Spleen (tissue), 11 donors: ENCODE measurements around the gene DUSP6. TPM values are rescaled to one million over a fixed set of nuclear protein-coding genes. Genes with fewer than 3 reads are reported as not detected.
A peak's percentile ranks its signal among the peaks of the same experiment; 100 is the strongest.
"Not testable (repeated sequence)": the region's sequence is repeated elsewhere in the genome, so short reads cannot be mapped to it uniquely, and the experiment has no call there.

Experiments used
- DNase-seq: peaks from one replicate; pipeline ENCODE4 v3.0.0-alpha.2; 2020
- H3K27ac ChIP-seq, 8 donors: fragments of 200-600 bp; sonication (generic) in 7 of 8; 1 replicate in 4 of 8; 2 replicates in 4 of 8; pipeline versions ENCODE4 v1.5.0 to v1.8.0; 2016 to 2021; ENCODE audit warnings: inconsistent platforms in 4 of 8, mild to moderate bottlenecking in 4 of 8, moderate library complexity in 1 of 8
- H3K27me3 ChIP-seq, 7 donors: fragments of 200-600 bp; sonication (generic) in 6 of 7; replicated peaks in 1 of 7; 1 replicate in 4 of 7; 2 replicates in 3 of 7; pipeline versions ENCODE4 v1.5.0 to v1.8.0; 2016 to 2021; ENCODE audit warnings: inconsistent platforms in 3 of 7, mild to moderate bottlenecking in 1 of 7
- H3K36me3 ChIP-seq, 6 donors: fragments of 200-600 bp; sonication (generic) in 5 of 6; 1 replicate in 4 of 6; 2 replicates in 2 of 6; pipeline versions ENCODE4 v1.5.0 to v1.8.0; 2016 to 2021; ENCODE audit warnings: inconsistent platforms in 2 of 6
- H3K4me1 ChIP-seq, 6 donors: fragments of 200-600 bp; sonication (generic) in 5 of 6; 1 replicate in 3 of 6; 2 replicates in 3 of 6; pipeline versions ENCODE4 v1.5.0 to v1.8.0; 2016 to 2021; ENCODE audit warnings: inconsistent platforms in 3 of 6
- H3K4me3 ChIP-seq, 8 donors: fragments of 200-600 bp; sonication (generic) in 7 of 8; 1 replicate in 4 of 8; 2 replicates in 4 of 8; pipeline versions ENCODE4 v1.5.0 to v1.8.0; 2016 to 2021; ENCODE audit warnings: inconsistent platforms in 4 of 8, mild to moderate bottlenecking in 4 of 8, moderate library complexity in 2 of 8
- H3K9me3 ChIP-seq, 8 donors: fragments of 200-600 bp; sonication (generic) in 7 of 8; 1 replicate in 4 of 8; 2 replicates in 4 of 8; pipeline versions ENCODE4 v1.5.0 to v1.8.0; 2016 to 2021; ENCODE audit warnings: inconsistent platforms in 4 of 8
- CTCF ChIP-seq, 11 experiments: fragments of 200-600 bp in 7 of 11; fragments of 450-650 bp in 4 of 11; sonication (generic) in 4 of 11; IDR thresholded peaks in 8 of 11; conservative IDR thresholded peaks in 3 of 11; 1 replicate in 7 of 11; 2 replicates in 4 of 11; pipeline versions ENCODE4 v1.4.0 to v1.8.0; 2016 to 2021; ENCODE audit warnings: antibody characterized with exemption in 11 of 11, inconsistent platforms in 4 of 11, mild to moderate bottlenecking in 1 of 11
- POLR2A ChIP-seq, 3 donors: fragments of 450-650 bp; IDR thresholded peaks; one replicate each; pipeline ENCODE4 v1.5.1; 2017; ENCODE audit warnings: antibody characterized with exemption in 3 of 3, mild to moderate bottlenecking in 1 of 3
- POLR2AphosphoS5 ChIP-seq, 3 donors: sonication (generic); formaldehyde crosslinking; IDR thresholded peaks; one replicate each; pipeline ENCODE4 v1.5.1; 2017; ENCODE audit warnings: antibody characterized with exemption in 3 of 3
- WGBS, 5 donors: extraction: QIAGEN DNeasy Blood & Tissue Kit in 3 of 5; methylation state at CpG; one replicate each; pipeline versions ENCODE4 v1.1.5 to v1.1.7; 2013 to 2018; 5-methylcytosine and 5-hydroxymethylcytosine counted together
- intact Hi-C: fragments of 100-400 bp; cut with DNase I; formaldehyde crosslinking; loops from one replicate; pipeline ENCODE4 v1.15.0; 2023; ENCODE audit warnings: low total_unique reads
- polyA plus RNA-seq, 3 donors: library from polyadenylated mRNA; stranded (reverse); fragments of 200-250 nt; gene quantifications; one replicate each; pipeline ENCODE4 v1.2.1, GENCODE V29; 2013
- total RNA-seq, 7 donors: library from RNA; depleted of rRNA in 3 of 7; stranded (reverse); fragments of >200 nt in 3 of 7; fragmentation: NEBNext Ultra II Directional in 4 of 7; extraction: Animal tissue kit (Norgen Biotek cat#: 25700) in 4 of 7; gene quantifications; one replicate each; pipeline versions ENCODE4 v1.1.0 to v1.2.1, GENCODE V29; 2016 to 2021
- donor health status: healthy with polysubstance abuse.
- donor health status: DM: no; HTN: no; CAD: no; lungs with moderate emphysema.
- donor health status: DM: no; HTN: no; CAD: no.
- donor health status: Bipolar disorder and iron deficiency.
- donor health status: healthy.
- donor health status: DM: no; HTN: no; CAD: no.
- donor health status: DM: yes; HTN: yes; CAD: no.

The DUSP6 gene
- total and polyA plus RNA-seq, 10 donors, result 34.7 to 193 (median 133) TPM

- no peak overlapping the region for H3K4me3 ChIP-seq
- DNase-seq, result no peak
- H3K4me1 ChIP-seq, result peaks cover 14 to 35% (median 21%) of the 10 kb centered on the region in 6 donors
- 68 to 90% (median 76%) methylated on average over 1 of the region's 1 CpG for WGBS, 5 donors
- no peaks in the 10 kb centered on the region for H3K36me3 ChIP-seq
- no peaks in the 10 kb centered on the region for H3K27me3 ChIP-seq
- H3K27ac ChIP-seq, result peak overlapping the region in 3 of 8 donors; percentile 62 to 76 (median 70)
- intact Hi-C loops, result loop anchor here (5.0 kb wide), 1 partner anchor 184 kb away; no protein-coding TSS in a partner anchor
- H3K9me3 ChIP-seq, result no peaks in the 10 kb centered on the region
- TF ChIP-seq POLR2A (IDR thresholded peaks at IDR 0.05) (no peak), POLR2AphosphoS5 (IDR thresholded peaks at IDR 0.05) (no peak), CTCF (IDR thresholded peaks at IDR 0.05 in 8 of 11, conservative IDR thresholded peaks at IDR 0.05 in 3 of 11) (no peak)
Observed at GRCh38 chr12:89340861-89341260, 11.4 kb downstream of the DUSP6 start.

- intact Hi-C loops, result loop anchor here (10.0 kb wide), 1 partner anchor 55 kb away; no protein-coding TSS in a partner anchor
- H3K27ac ChIP-seq, result peak overlapping the region in 7 of 8 donors; percentile 48 to 76 (median 68)
- no peaks in the 10 kb centered on the region for H3K9me3 ChIP-seq
- H3K27me3 ChIP-seq, result no peaks in the 10 kb centered on the region
- peak in 1 of 3 donors; percentile 77 for TF ChIP-seq POLR2AphosphoS5 (IDR thresholded peaks at IDR 0.05)
- no peak for TF ChIP-seq POLR2A (IDR thresholded peaks at IDR 0.05)
- WGBS, 5 donors, result 75 to 88% (median 76%) methylated on average over 10 of the region's 10 CpGs
- H3K4me1 ChIP-seq, result peaks cover under 1 to 26% (median 11%) of the 10 kb centered on the region in 6 donors
- no peaks in the 10 kb centered on the region for H3K36me3 ChIP-seq
- no peak for DNase-seq
- no peak overlapping the region for H3K4me3 ChIP-seq
Observed at GRCh38 chr12:89339526-89339925, 12.8 kb downstream of the DUSP6 start.

GRCh38 chr12:89337136-89337535, 15.2 kb downstream of the DUSP6 start:
- WGBS, 5 donors, result 78 to 93% (median 83%) methylated on average over 4 of the region's 4 CpGs
- not testable (repeated sequence) for H3K9me3 ChIP-seq, H3K36me3 ChIP-seq, H3K4me3 ChIP-seq, DNase-seq, H3K27me3 ChIP-seq, H3K27ac ChIP-seq
- intact Hi-C loops, result loop anchor here (10.0 kb wide), 1 partner anchor 52 kb away; no protein-coding TSS in a partner anchor
- H3K4me1 ChIP-seq, result peaks cover 3 to 31% (median 14%) of the 10 kb centered on the region in 6 donors

GRCh38 chr12:89335452-89336244, 16.7 kb downstream of the DUSP6 start:
- intact Hi-C loops, result loop anchor here (10.0 kb wide), 1 partner anchor 51 kb away; no protein-coding TSS in a partner anchor
- no peak for DNase-seq
- TF ChIP-seq POLR2A (IDR thresholded peaks at IDR 0.05) (no peak), CTCF (IDR thresholded peaks at IDR 0.05 in 8 of 11, conservative IDR thresholded peaks at IDR 0.05 in 3 of 11) (no peak), POLR2AphosphoS5 (IDR thresholded peaks at IDR 0.05) (no peak)
- H3K36me3 ChIP-seq, result no peaks in the 10 kb centered on the region
- H3K27me3 ChIP-seq, result no peaks in the 10 kb centered on the region
- peaks cover 4 to 10% (median 8%) of the 10 kb centered on the region in 8 donors for H3K9me3 ChIP-seq
- H3K4me3 ChIP-seq, result no peak overlapping the region
- H3K4me1 ChIP-seq, result peaks cover 3 to 31% (median 14%) of the 10 kb centered on the region in 6 donors
- WGBS, 5 donors, result 87 to 95% (median 92%) methylated on average over 5 of the region's 5 CpGs
- H3K27ac ChIP-seq, result no peak overlapping the region

GRCh38 chr12:89334548-89335169, 17.6 kb downstream of the DUSP6 start:
- H3K36me3 ChIP-seq, result no peaks in the 10 kb centered on the region
- H3K4me1 ChIP-seq, result peaks cover 3 to 31% (median 13%) of the 10 kb centered on the region in 6 donors
- H3K4me3 ChIP-seq, result no peak overlapping the region
- DNase-seq, result no peak
- H3K9me3 ChIP-seq, result peaks cover 4 to 17% (median 14%) of the 10 kb centered on the region in 8 donors
- WGBS, 5 donors, result 54 to 75% (median 63%) methylated on average over 5 of the region's 5 CpGs
- H3K27ac ChIP-seq, result peak overlapping the region in 6 of 8 donors; percentile 15 to 69 (median 54)
- intact Hi-C loops, result loop anchor here (10.0 kb wide), 1 partner anchor 50 kb away; no protein-coding TSS in a partner anchor
- no peak for TF ChIP-seq CTCF (IDR thresholded peaks at IDR 0.05 in 8 of 11, conservative IDR thresholded peaks at IDR 0.05 in 3 of 11)
- no peak for TF ChIP-seq POLR2A (IDR thresholded peaks at IDR 0.05)
- TF ChIP-seq POLR2AphosphoS5 (IDR thresholded peaks at IDR 0.05), result no peak
- no peaks in the 10 kb centered on the region for H3K27me3 ChIP-seq
